Activated naive CD8-positive, alpha-beta T cell treated with anti-CD3 and anti-CD28 coated beads for 36 hours (primary cell): ENCODE results near the gene JMJD7. TPM values are rescaled to one million over a fixed set of nuclear protein-coding genes. Genes with fewer than 3 reads are reported as not detected.

Experiments
- DNase-seq: peaks from one replicate; pipeline ENCODE4 v3.0.0; 2021
- H3K27ac Mint-ChIP-seq: one replicate; pipeline ENCODE4 v1.8.0; 2022; ENCODE audit warnings: mild to moderate bottlenecking, moderate library complexity, mixed read lengths
- H3K27me3 Mint-ChIP-seq: one replicate; pipeline ENCODE4 v1.8.0; 2022; ENCODE audit warnings: mild to moderate bottlenecking, mixed read lengths
- H3K36me3 Mint-ChIP-seq: one replicate; pipeline ENCODE4 v1.8.0; 2021; ENCODE audit warnings: mild to moderate bottlenecking, mixed read lengths
- H3K4me1 Mint-ChIP-seq: one replicate; pipeline ENCODE4 v1.8.0; 2021; ENCODE audit warnings: mixed read lengths
- H3K4me3 Mint-ChIP-seq: one replicate; pipeline ENCODE4 v1.8.0; 2022; ENCODE audit warnings: mild to moderate bottlenecking, moderate library complexity, mixed read lengths
- H3K9me3 Mint-ChIP-seq: one replicate; pipeline ENCODE4 v1.8.0; 2022; ENCODE audit warnings: mixed read lengths
- total RNA-seq, 2 experiments: library from RNA; stranded (reverse); gene quantifications; one replicate each; pipeline ENCODE4 v1.2.3, GENCODE V29; 2021

The JMJD7 gene
- total RNA-seq, 2 experiments from 2014 or later: 9.4 to 10.9 TPM

DNA sequence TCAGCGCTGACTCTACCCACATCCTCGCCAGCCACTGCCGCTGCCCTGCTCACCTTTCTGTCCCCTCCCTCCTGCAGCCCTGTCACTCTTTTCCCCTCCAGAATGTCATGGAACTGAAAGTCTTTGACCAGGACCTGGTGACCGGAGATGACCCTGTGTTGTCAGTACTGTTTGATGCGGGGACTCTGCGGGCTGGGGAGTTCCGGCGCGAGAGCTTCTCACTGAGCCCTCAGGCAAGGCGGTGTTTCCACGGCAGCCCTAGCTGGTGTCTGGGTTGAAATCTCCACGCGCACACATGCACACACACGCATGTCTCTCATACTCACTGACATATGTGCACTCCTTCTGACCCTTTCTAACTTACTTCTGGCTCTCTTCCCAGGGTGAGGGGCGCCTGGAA is 12.8 kb downstream of the JMJD7 start:
- no peak for DNase-seq
- Mint-ChIP-seq H3K27ac (no peak overlapping the region), H3K4me3 (no peak overlapping the region), H3K9me3 (no peaks in the 10 kb centered on the region), H3K27me3 (no peaks in the 10 kb centered on the region), H3K36me3 (no peaks in the 10 kb centered on the region), H3K4me1 (no peaks in the 10 kb centered on the region)

DNA sequence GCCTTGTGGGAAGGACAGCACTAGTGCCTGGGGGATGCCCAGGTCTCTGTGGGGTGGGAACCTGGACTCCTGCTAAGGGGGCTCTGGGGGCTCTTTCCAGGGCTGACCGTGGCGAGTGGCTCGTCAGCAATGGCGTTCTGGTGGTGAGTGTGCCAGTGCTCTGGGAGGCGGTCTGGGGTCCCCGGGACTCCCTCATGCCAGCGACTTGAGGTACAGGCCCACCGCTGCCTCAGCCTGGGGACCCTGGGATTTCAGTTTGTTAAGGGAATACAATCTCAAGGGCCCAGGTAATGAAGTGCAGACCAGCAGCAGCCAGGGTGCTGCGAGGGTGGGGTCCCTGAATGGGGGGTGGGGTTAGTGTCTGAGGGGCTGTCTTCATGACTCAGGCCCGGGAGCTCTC is 13.2 kb downstream of the JMJD7 start:
- no peak overlapping the region for H3K4me3 Mint-ChIP-seq
- H3K4me1 Mint-ChIP-seq: no peaks in the 10 kb centered on the region
- no peak for DNase-seq
- H3K27me3 Mint-ChIP-seq: no peaks in the 10 kb centered on the region
- no peak overlapping the region for H3K27ac Mint-ChIP-seq
- H3K9me3 Mint-ChIP-seq: no peaks in the 10 kb centered on the region
- no peaks in the 10 kb centered on the region for H3K36me3 Mint-ChIP-seq

DNA sequence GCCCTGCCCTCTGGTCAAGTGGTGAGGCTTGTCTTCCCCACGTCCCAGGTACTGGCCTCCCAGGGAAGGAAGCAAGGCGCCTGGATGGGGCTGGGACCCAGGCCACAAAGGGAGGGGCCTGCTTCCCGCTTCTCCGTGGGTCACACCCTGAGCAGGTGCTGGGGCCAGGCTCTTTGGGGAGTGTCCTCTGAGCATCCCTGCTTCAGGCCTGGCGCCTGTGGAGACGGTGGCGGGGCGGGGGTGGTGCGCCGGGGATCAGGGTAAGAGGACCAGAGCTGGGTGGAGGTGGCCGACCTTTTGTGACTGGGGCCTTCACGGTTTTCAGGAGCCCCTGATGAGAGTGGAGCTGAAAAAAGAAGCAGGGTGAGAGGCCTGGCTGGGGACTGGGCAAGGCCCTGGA is 14.3 kb downstream of the JMJD7 start:
- no peak overlapping the region for H3K4me3 Mint-ChIP-seq
- no peaks in the 10 kb centered on the region for H3K4me1 Mint-ChIP-seq
- H3K27ac Mint-ChIP-seq: no peak overlapping the region
- DNase-seq: no peak
- H3K9me3 Mint-ChIP-seq: no peaks in the 10 kb centered on the region
- no peaks in the 10 kb centered on the region for H3K27me3 Mint-ChIP-seq
- no peaks in the 10 kb centered on the region for H3K36me3 Mint-ChIP-seq

DNA sequence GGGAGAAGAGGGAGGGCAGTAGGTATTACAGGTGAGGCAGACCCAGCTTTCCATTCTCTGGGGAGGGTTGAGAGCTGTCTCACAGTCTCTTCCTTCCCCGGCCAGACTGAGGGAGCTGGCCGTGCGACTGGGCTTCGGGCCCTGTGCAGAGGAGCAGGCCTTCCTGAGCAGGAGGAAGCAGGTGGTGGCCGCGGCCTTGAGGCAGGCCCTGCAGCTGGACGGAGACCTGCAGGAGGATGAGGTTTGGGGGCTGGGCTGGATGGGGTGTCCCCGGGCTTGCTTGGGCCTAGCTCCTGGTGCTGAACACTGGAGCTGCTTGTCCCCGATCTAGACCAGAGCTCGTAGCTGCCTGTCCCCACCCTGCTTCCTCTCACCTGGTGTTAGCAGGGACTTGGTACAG is 15.7 kb downstream of the JMJD7 start:
- H3K27ac Mint-ChIP-seq: no peak overlapping the region
- no peak for DNase-seq
- no peaks in the 10 kb centered on the region for H3K4me1 Mint-ChIP-seq
- no peaks in the 10 kb centered on the region for H3K27me3 Mint-ChIP-seq
- no peaks in the 10 kb centered on the region for H3K9me3 Mint-ChIP-seq
- H3K4me3 Mint-ChIP-seq: no peak overlapping the region
- H3K36me3 Mint-ChIP-seq: no peaks in the 10 kb centered on the region

DNA sequence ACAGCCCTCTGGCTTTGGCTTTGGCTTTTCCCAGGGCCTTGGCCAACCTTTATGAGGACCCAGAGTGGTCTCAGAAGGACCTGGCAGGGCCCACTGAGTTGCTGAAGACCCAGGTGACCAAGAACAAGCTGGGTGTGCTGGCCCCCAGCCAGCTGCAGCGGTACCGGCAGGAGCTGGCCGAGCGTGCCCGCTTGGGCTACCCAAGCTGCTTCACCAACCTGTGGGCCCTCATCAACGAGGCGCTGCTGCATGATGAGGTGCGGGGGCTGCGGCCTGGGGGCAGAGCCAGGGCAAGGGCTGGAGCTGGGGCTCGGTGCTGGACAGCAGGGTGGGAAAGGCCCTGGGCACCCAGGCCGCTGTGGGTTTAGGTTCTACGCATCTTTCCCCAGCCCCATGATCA is 16.9 kb downstream of the JMJD7 start:
- no peaks in the 10 kb centered on the region for H3K36me3 Mint-ChIP-seq
- H3K4me3 Mint-ChIP-seq: no peak overlapping the region

DNA sequence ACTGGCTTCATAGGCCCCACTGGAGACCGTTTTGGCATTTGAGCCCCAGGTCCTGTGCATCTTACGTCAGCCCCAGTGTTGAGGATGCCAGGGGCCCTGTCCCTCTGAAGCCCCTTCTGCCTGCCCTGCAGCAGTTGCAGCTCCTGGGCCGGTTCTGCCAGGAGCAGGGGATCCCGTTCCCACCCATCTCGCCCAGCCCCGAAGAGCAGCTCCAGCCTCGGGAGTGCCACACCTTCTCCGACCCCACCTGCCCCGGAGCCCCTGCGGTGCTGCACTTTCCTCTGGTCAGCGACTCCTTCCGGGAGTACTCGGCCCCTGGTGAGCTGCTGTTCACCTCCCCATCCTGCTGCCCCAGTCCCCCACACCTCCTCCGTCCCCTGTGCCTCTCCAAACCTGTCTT is 19.3 kb downstream of the JMJD7 start:
- Mint-ChIP-seq H3K27me3 (no peaks in the 10 kb centered on the region), H3K4me1 (no peaks in the 10 kb centered on the region), H3K27ac (no peak overlapping the region), H3K4me3 (no peak overlapping the region), H3K36me3 (no peaks in the 10 kb centered on the region), H3K9me3 (no peaks in the 10 kb centered on the region)
- DNase-seq: no peak

More for the DNA sequence above, 16.9 kb downstream of the JMJD7 start:
- no peaks in the 10 kb centered on the region for H3K4me1 Mint-ChIP-seq
- no peaks in the 10 kb centered on the region for H3K27me3 Mint-ChIP-seq
- DNase-seq: no peak
- H3K27ac Mint-ChIP-seq: no peak overlapping the region
- H3K9me3 Mint-ChIP-seq: no peaks in the 10 kb centered on the region

DNA sequence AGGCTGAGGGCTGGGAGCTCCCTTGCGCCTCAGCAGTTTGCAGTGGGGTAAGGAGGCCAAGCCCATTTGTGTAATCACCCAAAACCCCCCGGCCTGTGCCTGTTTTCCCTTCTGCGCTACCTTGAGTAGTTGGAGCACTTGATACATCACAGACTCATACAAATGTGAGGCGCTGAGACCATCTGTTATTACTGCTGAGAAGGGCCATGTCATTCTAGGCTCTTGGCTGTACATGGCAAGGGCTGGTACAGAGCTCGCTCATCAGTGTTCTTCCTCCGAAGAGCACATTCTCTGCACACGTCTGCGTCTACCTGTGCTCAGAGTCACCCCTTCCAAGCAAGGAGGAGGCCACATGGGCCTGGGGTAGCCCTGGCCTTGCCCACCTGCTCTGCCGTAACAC is 20.1 kb downstream of the JMJD7 start:
- Mint-ChIP-seq H3K27ac (peak overlapping the region; percentile 26), H3K27me3 (no peaks in the 10 kb centered on the region), H3K36me3 (no peaks in the 10 kb centered on the region)

DNA sequence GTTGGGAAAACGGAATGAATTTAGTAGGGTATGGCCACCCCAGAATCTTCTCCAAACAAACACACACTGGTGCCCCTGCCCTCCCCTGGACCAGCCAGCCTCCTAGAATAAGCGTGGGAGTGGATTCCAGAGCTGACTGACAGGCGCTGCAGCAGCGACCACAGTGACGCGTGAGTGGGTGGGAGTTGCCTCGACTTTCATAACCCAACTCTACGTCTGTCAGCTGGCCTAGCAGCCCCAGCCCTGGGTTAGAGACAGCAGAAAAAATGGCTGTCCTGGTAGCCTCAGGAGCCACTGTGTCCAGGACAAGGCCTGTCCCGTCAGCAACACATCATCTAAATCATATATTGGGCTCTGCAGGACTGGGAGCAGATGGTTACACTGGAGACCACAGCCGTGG is 20.7 kb downstream of the JMJD7 start:
- Mint-ChIP-seq H3K9me3 (no peaks in the 10 kb centered on the region), H3K36me3 (no peaks in the 10 kb centered on the region), H3K27me3 (no peaks in the 10 kb centered on the region), H3K4me1 (no peaks in the 10 kb centered on the region), H3K4me3 (no peak overlapping the region), H3K27ac (no peak overlapping the region)
- DNase-seq: peak; percentile 39

More for the DNA sequence above, 20.1 kb downstream of the JMJD7 start:
- Mint-ChIP-seq H3K4me3 (no peak overlapping the region), H3K4me1 (no peaks in the 10 kb centered on the region), H3K9me3 (no peaks in the 10 kb centered on the region)
- DNase-seq: no peak

DNA sequence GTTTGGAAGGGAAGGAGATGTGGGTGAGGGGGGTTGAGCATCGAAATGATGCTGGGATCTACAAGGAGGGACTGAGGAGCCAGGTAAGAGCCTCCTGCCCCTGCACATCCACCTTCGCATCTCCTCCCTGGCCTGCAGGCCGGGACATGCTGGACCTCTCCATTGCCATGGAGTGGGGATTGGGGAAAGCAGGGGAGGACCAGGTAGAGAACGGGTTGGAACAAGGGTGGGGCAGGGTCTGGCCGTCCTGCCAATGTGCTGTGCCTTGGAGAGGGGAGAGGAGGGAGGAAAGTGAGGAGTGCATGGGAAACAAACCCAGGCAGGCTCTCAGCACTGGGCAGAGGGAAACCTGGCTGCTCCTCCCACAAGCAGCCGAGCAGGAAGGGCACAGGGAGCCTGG is 21.3 kb downstream of the JMJD7 start:
- DNase-seq: no peak
- H3K27me3 Mint-ChIP-seq: no peaks in the 10 kb centered on the region
- H3K4me1 Mint-ChIP-seq: no peaks in the 10 kb centered on the region
- H3K27ac Mint-ChIP-seq: no peak overlapping the region
- no peaks in the 10 kb centered on the region for H3K9me3 Mint-ChIP-seq
- no peaks in the 10 kb centered on the region for H3K36me3 Mint-ChIP-seq
- no peak overlapping the region for H3K4me3 Mint-ChIP-seq

DNA sequence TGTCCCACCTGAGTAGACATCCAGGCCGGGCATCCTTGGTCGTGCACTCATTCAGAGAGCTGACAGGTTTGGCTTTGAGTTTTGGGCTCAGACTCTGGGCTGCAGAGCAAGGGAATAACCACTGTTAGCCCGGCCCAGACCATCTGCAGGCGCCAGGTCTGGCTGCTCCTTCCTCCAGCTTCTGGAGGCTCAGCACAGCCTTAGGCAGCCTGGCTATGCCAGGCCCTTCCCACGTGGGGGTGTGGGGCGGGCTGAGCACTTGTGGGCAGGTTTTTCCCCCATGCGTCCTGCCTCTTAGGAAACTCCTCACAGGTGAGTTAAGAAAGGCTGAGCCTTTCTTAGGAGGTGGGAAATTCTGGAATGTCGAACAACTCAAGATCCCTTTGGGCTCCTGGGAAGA is 22.0 kb downstream of the JMJD7 start:
- DNase-seq: no peak
- Mint-ChIP-seq H3K4me1 (no peaks in the 10 kb centered on the region), H3K4me3 (no peak overlapping the region), H3K36me3 (no peaks in the 10 kb centered on the region), H3K27ac (no peak overlapping the region), H3K9me3 (no peaks in the 10 kb centered on the region), H3K27me3 (no peaks in the 10 kb centered on the region)

DNA sequence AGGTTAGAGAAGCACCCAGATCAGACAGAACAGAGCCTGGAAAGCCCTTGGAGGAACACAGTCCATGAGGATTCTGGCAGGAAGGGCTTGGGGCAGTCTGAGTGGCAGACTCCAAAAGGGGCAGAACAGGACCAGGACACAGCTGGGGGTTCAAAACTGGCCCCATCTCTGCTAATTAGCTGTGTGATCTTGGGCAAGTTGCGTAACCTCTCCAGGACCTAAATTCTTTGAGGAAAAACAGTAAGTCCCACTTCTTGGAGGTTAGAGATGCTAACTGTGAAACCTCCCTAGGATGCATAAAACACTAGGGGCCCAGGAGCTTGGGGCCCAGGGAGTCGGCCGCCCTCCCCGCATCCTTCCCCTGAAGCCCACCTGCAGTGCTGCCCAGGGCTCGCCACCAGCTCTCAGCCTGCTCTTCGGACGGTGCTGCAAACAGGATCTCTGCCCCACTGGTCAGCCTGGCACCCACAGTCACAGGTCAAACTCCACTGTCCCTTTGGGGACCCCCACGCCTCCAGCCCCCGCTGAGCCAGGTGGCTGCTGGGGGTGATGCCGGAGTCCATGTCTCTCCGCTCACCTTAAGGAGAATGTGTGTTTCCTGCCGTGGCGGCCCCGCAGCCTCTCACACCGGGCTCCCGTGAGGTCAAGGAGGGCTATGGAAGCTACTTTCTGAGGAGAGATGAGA is 22.7 kb downstream of the JMJD7 start:
- DNase-seq: no peak
- Mint-ChIP-seq H3K4me1 (no peaks in the 10 kb centered on the region), H3K4me3 (no peak overlapping the region), H3K36me3 (no peaks in the 10 kb centered on the region), H3K9me3 (no peaks in the 10 kb centered on the region), H3K27ac (no peak overlapping the region), H3K27me3 (no peaks in the 10 kb centered on the region)

DNA sequence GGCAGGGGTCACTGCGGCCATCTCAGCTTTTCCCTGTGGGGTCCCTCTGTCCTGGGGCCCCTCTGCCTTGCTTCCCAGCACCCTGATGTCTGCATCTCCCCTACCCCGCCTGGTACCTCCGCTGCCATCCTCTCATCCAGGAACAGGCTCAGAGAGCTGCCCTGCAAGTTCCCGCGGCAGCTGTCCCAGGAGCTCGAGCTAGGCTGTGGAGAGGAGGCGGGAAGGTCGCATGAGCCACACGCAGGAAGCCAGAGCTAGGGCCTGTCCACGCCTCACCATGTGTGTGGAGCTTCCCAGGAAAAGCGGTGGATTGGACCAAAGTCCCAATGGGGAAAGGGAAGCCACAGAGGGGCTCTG is 23.3 kb downstream of the JMJD7 start:
- Mint-ChIP-seq H3K27ac (no peak overlapping the region), H3K4me1 (no peaks in the 10 kb centered on the region), H3K27me3 (no peaks in the 10 kb centered on the region), H3K36me3 (no peaks in the 10 kb centered on the region), H3K9me3 (no peaks in the 10 kb centered on the region), H3K4me3 (no peak overlapping the region)
- DNase-seq: no peak

DNA sequence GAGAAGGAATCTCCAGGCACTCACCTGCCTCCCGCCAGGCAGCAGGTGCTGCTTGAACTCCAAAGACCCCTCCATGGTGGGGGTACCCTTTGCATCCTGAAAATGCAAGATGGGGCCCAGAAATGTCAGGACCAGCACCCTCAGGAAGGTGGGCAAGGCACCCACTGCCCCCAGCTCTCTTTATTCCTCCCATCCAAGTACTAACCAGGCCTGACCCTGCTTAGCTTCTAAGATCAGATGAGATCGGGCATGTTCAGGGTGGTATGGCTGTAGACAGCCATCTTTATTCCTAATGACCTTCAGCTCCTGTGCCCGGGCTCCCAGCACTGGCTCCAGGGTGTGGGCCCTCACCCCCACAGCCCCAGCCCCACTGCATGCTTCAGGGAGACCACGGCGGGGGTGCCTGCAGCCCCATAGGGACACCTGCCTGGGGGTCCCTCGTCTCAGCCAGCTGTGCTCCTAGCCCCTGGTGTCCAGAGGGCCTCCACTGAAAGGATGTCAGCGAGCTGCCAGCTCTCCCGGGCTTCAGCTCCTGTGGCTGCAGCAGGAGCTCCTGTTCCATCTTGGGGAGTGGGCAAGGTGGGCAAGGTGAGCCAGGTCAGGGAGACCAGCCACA is 24.0 kb downstream of the JMJD7 start:
- Mint-ChIP-seq H3K9me3 (no peaks in the 10 kb centered on the region), H3K36me3 (no peaks in the 10 kb centered on the region), H3K4me1 (no peaks in the 10 kb centered on the region), H3K27ac (no peak overlapping the region), H3K27me3 (no peaks in the 10 kb centered on the region), H3K4me3 (no peak overlapping the region)
- DNase-seq: no peak

DNA sequence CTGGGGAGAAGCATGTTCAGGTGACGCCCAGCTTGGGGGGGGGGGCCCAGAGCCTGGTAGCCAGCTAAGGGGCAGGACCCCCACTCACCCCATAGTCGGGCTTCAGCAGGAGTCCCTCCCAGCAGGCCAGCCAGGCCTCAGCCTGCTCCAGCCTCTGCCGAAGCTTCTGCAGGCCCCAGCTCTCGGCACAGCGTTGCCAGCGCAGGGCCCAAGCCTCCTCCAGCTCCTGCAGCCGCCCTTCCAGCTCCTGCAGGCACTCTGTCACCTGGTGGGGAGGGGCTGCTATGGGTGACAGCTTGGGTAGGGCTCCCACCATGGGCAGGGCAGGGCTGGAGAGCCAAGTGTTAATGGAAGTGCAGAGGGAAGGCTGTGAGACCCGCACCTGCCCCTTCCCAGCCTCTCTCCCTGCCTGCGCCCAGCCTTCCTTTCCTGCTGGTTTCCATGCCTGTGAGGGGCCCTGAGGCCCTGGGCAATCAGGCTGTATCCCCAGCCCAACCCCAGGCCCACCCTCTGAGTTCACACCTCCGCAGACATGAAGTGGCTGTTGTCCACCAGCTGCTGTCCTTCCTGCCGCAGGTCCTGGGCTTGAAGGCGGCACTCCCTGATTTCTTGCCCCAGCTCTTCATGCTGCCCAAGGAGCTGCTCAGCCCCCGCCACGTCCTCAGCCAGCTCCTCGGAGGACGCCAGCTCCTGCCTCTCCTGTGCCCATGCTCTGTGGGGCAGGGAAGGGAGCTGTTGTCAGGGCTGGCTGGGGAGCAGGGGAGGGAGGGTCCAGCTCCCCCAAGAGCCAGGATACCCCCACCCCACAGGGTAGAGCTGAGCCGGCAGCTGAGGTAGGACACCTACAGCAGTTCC is 25.1 kb downstream of the JMJD7 start:
- H3K27me3 Mint-ChIP-seq: no peaks in the 10 kb centered on the region
- no peaks in the 10 kb centered on the region for H3K36me3 Mint-ChIP-seq
- H3K27ac Mint-ChIP-seq: no peak overlapping the region
- no peak overlapping the region for H3K4me3 Mint-ChIP-seq
- H3K9me3 Mint-ChIP-seq: no peaks in the 10 kb centered on the region
- DNase-seq: no peak
- no peaks in the 10 kb centered on the region for H3K4me1 Mint-ChIP-seq

DNA sequence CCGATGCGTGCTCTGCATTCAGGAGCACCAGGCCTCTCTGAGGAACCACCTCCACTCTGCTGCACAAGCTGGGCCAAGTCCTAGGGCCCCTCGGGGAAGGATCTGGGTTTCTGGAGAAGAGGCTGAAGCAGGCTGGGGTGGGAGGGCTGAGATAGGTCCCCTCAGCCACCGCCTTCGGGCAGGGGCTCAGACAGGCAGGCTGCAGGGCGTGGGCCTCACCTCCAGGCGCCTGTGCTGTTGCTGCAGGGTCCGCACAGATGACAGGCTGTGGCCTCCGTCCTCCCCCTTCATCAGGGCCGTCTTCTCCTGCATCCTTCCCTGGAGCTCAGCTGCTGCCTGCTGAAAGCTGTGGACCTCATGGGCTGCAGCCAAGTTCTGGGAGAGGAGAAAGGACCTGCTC is 25.9 kb downstream of the JMJD7 start:
- no peaks in the 10 kb centered on the region for H3K4me1 Mint-ChIP-seq

DNA sequence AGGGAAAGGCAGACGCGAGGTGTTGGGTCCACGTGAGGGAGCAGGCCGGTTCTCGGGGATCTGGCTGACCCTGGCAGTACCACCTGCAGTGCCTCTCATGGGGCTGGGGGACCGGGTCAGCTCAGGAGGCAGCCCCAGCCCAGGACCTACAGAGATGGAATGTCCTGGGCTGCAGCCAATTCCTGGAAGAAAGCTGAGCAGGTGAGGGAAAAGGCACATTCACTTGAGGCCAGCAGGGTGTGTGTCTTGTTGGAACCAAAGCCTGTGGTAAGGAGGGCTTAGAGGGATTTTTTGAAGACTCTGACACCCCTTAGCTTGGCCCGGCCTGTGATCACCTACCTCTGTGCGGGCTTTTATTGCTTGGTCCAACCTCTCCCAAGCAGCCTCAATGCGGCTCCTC is 26.6 kb downstream of the JMJD7 start:
- no peaks in the 10 kb centered on the region for H3K4me1 Mint-ChIP-seq

More for the DNA sequence above, 25.9 kb downstream of the JMJD7 start:
- Mint-ChIP-seq H3K27ac (no peak overlapping the region), H3K9me3 (no peaks in the 10 kb centered on the region), H3K27me3 (no peaks in the 10 kb centered on the region), H3K36me3 (no peaks in the 10 kb centered on the region), H3K4me3 (no peak overlapping the region)
- no peak for DNase-seq

More for the DNA sequence above, 26.6 kb downstream of the JMJD7 start:
- H3K4me3 Mint-ChIP-seq: no peak overlapping the region
- H3K27me3 Mint-ChIP-seq: no peaks in the 10 kb centered on the region
- no peak for DNase-seq
- no peak overlapping the region for H3K27ac Mint-ChIP-seq
- H3K9me3 Mint-ChIP-seq: no peaks in the 10 kb centered on the region
- no peaks in the 10 kb centered on the region for H3K36me3 Mint-ChIP-seq
